Measurements from ENCODE around the gene CABP7.

Gene CABP7

GRCh38 chr22:29726512-29727130, 6.8 kb downstream of the CABP7 start:
- no peak for DNase-seq

- DNase-seq = peak; percentile 45
These were observed 7.3 kb downstream of the CABP7 start for GRCh38 chr22:29727131-29727523.

- DNase-seq = no peak
These were observed 9.4 kb downstream of the CABP7 start for GRCh38 chr22:29729161-29729560.

GRCh38 chr22:29731058-29731850, 11.5 kb downstream of the CABP7 start:
- no peak for DNase-seq

- no peak for DNase-seq
These were observed 13.1 kb downstream of the CABP7 start for GRCh38 chr22:29732883-29733282.

- DNase-seq = no peak
These were observed 13.8 kb downstream of the CABP7 start for GRCh38 chr22:29733362-29734201.

- no peak for DNase-seq
These were observed 14.6 kb downstream of the CABP7 start for GRCh38 chr22:29734406-29734805.

GRCh38 chr22:29734838-29735237, 15.0 kb downstream of the CABP7 start:
- DNase-seq = no peak

- DNase-seq = no peak
These were observed 15.6 kb downstream of the CABP7 start for GRCh38 chr22:29735416-29735815.

GRCh38 chr22:29737251-29738117, 17.7 kb downstream of the CABP7 start:
- DNase-seq = no peak

GRCh38 chr22:29738118-29738815, 18.5 kb downstream of the CABP7 start:
- DNase-seq = no peak

GRCh38 chr22:29739346-29739875, 19.6 kb downstream of the CABP7 start:
- no peak for DNase-seq

- DNase-seq = no peak
These were observed 20.4 kb downstream of the CABP7 start for GRCh38 chr22:29740216-29740615.

GRCh38 chr22:29741926-29742325, 22.1 kb downstream of the CABP7 start:
- no peak for DNase-seq

GRCh38 chr22:29742326-29742725, 22.5 kb downstream of the CABP7 start:
- no peak for DNase-seq

GRCh38 chr22:29744902-29745301, 25.1 kb downstream of the CABP7 start:
- DNase-seq = no peak

GRCh38 chr22:29747832-29748231, 28.0 kb downstream of the CABP7 start:
- no peak for DNase-seq

GRCh38 chr22:29748248-29748893, 28.6 kb downstream of the CABP7 start:
- DNase-seq = no peak

GRCh38 chr22:29750029-29750428, 30.2 kb downstream of the CABP7 start:
- DNase-seq = no peak

GRCh38 chr22:29750559-29751538, 31.0 kb downstream of the CABP7 start:
- DNase-seq = no peak

All from stimulated activated CD8-positive, alpha-beta memory T cell treated with anti-CD3 and anti-CD28 coated beads, Interleukin-4, amount 100 ng/mL, for 48 hours (primary cell).